GM18873 (cell line): ENCODE results near the gene ANKS1B.
"Not testable (repeated sequence)": the region's sequence is repeated elsewhere in the genome, so short reads cannot be mapped to it uniquely, and the experiment has no call there.

Experiments
- ATAC-seq: cut with Tn5 transposase; IDR thresholded peaks from one replicate; pipeline ENCODE4 v1.9.1; 2021; ENCODE audit warnings: mild to moderate bottlenecking, moderate library complexity, moderate number of reproducible peaks; ENCODE audit not compliant: unreplicated experiment, low FRiP score

ANKS1B gene

DNA sequence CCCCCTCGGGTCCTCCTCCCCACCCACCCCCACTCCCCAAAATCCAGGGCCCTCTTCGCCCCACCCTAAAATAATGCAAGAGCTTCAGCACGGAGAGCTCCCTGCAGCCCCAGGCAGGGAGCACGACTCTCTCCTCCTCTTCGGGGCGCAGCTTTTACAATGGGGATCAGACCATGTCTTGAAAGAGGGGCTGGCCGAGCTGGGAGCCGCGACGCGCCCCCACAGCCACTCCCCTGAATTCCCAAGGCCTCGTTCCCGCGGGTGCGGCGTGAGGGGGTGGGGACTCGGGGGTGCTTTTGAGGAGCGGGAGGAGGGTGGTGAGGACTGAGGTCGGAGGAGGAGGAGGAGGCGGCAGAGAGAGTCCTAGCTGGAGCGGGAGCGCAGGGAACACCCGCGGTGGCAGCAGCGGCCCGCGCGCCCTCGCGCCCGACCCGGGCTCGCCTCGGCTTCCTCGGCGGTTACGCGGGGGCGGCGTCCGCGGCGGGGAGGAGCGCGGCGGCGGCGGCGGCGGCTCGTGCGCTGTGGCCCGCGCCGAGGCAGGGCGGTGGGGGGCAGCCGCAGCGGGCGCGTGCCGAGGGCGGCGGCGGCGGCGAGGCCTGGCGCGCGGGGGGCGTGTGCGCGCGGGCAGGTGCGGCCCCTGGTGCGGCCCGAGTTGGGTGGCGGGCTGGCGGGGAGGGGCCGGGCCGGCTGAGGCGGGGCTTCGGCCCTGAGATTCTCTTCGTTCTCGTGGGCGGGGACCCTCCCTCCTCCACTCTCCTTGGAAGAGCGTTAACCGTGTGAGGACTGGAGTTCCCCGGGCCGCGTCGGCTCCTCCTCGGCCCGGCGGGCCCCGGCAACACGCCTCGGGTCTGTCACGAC lies at the start of gene ANKS1B:
Gene ANKS1B (minus strand): TSS at position 666 of the 858 bp plus-strand sequence. CDS start 699 bp downstream, outside the sequence.
- no peak for ATAC-seq

DNA sequence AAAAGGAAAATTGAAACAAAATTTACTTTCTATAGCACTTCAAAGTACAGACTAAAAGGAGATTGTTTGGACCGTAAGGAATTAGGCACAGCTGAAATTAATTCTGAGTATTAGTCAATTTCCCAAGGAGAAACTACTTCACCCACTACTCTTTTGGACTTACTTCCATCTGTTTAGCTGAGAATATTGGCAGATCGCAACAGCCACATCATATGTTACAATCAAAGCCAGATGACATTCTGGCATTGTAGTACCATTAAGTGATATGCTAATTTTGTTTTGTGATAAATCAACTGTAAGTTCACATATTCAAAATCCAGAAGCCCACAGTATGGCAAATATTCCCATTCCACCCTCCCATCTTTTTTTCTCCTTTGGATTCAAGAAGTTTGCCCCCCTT lies 47.1 kb upstream of the ANKS1B start:
- no peak for ATAC-seq

DNA sequence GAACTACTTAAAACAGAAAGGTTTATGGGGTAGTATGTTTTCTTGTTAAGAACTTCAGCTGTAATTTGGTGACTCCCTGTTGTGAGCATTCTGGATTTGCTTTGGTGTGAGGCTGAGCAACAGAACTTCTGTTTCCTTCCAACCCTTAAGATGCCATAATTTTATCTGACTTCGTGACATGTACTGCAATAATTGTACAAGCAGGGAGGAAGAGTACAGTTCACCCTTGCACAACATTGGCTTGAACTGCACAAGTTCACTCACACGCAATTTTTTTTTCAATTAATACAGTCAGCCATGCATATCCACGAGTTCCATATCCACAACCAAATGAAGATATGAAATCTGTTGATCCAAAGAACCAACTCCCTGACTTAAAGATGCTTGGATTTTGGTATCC lies 42.9 kb upstream of the ANKS1B start:
- no peak for ATAC-seq

GRCh38 chr12:100026241-100026640 lies 41.5 kb upstream of the ANKS1B start:
- ATAC-seq = no peak

DNA sequence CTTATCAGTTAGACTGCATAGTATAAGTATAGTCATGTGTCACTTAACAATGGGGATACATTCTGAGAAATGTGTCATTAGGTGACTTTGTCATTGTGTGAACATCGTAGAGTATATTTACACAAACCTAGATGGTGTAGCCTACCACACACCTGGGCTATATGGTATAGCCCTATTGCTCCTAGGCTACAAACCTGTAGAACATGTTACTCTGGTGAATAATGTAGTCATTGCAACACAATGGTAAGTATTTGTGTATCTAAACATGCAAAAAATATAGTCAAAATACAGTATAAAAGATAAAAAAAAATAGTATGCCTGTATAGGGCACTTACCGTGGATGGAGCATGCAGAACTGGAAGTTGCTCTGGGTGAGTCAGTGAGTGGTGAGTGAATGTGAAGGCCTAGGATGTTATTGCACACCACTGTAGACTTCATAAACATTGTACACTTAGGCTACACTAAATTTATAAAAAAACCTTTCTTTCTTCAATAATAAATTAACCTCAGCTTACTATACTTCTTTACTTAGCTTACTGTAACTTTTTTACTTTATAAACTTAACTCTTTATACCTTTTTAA lies 40.3 kb upstream of the ANKS1B start:
- ATAC-seq = no peak

GRCh38 chr12:100020370-100020769 lies 35.6 kb upstream of the ANKS1B start:
- ATAC-seq = no peak

DNA sequence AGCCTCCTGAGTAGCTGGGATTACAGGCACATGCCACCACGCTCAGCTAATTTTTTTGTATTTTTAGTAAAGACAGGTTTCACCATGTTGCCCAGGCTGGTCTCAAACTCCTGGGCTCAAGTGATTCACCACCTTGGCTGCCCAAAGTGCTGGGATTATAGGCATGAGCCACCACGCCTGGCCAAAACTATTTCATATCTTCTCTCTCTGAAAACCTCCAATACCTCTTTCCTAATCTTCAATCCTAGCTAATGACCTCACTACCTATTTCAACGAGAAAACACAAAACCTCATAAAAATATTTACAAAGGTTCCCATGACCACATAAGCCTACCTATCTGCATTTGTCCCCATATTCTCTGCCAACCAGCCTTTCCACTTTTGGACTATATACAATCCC lies 32.3 kb upstream of the ANKS1B start:
- no peak for ATAC-seq

DNA sequence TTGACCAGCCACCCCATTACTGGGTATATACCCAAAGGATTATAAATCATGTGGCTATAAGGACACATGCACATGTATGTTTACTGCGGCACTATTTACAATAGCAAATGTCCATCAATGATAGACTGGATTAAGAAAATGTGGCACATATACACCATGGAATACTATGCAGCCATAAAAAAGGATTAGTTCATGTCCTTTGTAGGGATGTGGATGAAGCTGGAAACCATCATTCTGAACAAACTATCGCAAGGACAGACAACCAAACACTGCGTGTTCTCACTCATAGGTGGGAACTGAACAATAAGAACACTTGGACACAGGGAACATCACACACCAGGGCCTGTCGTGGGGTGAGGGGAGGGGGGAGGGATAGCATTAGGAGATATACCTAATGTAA lies 31.6 kb upstream of the ANKS1B start:
- not testable (repeated sequence) for ATAC-seq

DNA sequence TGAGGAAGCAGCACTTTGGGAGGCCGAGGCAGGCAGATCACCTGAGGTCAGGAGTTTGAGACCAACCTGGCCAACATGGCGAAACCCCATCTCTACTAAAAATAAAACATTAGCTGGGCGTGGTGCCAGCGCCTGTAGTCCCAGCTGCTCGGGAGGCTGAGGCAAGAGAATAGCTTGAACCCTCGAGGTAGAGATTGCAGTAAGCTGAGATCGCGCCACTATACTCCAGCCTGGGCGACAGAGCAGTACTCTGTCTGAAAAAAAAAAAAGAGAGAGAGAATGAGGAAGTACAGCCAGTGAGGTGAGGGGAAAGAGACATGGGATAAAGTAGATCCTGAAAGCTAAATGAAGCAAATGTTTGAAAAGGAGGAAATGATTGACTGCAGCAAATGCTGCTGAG lies 21.1 kb upstream of the ANKS1B start:
- not testable (repeated sequence) for ATAC-seq

- ATAC-seq = no peak
Measured at GRCh38 chr12:99997806-99998205, 13.1 kb upstream of the ANKS1B start.

DNA sequence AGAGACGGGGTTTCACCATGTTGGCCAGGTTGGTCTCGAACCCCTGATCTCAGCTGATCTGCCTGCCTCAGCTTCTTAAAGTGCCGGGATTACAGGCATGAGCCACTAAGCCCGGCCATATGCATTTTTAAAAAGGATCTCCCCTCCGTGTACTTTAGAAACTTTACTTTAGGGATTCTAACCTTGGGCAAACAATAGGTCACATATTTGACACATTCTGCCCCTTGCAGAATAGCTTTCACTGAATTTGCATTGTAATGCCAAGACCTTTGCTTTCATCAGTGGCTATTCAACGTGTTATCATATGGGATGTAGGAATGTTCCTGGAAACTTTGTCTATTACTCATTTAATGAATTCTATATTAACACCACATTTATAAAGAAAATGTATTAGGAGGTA lies 11.4 kb upstream of the ANKS1B start:
- no peak for ATAC-seq

DNA sequence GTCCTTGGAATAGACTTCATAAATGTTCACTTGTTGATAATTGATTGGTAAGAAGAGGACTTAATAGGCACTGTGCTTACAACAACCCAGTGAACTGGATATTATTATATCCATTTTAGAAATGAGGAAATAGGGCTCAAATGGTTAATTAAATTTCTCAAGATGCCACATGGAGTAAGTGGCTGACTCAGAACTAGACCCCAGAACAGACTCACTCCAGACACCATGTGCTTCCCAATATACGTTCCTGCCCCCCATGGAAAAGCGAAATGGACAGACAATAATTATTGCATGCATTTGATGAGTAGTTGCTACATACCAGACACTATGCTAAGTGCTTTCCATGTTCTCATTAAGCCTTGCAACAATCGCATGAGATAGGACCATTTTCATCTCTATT lies 895 bp upstream of the ANKS1B start:
- no peak for ATAC-seq

- no peak for ATAC-seq
Measured at GRCh38 chr12:99985129-99985570, 414 bp upstream of the ANKS1B start.

- ATAC-seq = no peak
Measured at GRCh38 chr12:99983456-99984258, 1.1 kb downstream of the ANKS1B start.

DNA sequence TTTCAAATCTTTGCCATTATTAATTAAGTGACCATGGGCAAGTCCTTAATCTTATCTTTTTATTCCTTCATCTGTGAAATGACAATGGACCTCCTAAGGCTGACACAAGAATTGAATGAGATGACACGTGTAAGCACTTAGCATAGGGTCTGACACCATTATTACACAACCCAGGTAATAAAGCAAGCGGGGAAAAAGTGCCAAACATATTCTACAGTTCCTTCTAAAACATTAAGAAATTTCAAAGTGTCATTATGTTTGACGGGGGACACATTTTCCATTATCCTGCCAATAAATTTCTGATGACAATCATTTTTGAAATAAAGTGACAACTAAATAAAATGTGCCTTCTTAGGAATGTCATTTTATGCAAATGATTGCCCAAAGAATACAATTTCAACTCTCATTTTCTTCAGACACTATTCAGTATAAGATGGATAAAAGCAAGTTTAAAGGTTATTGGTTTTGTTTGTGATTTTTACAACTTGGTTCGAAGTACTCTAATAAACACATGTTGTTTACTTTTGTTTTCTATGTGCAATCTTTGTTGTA lies 3.0 kb downstream of the ANKS1B start:
- ATAC-seq = no peak

- no peak for ATAC-seq
Measured at GRCh38 chr12:99979471-99979870, 5.3 kb downstream of the ANKS1B start.

- ATAC-seq = no peak
Measured at GRCh38 chr12:99978152-99978551, 6.6 kb downstream of the ANKS1B start.

DNA sequence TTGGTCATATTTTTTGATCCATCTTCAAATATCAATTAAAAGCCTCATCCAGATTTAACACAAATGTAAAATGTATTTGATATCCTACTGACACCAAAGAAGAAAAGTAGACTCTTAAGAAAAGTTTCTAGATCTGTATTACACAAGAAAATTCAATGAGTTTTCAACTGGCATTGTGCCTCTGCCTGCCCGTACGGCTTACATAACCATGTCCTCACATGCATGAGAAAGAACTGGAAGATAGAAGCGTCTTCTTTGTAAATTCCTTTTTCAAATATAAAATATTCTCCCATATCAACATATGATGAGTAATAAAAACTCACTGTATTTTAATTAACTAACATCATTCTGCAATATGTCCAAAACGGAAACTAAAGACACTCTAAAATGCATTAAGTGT lies 7.2 kb downstream of the ANKS1B start:
- no peak for ATAC-seq

DNA sequence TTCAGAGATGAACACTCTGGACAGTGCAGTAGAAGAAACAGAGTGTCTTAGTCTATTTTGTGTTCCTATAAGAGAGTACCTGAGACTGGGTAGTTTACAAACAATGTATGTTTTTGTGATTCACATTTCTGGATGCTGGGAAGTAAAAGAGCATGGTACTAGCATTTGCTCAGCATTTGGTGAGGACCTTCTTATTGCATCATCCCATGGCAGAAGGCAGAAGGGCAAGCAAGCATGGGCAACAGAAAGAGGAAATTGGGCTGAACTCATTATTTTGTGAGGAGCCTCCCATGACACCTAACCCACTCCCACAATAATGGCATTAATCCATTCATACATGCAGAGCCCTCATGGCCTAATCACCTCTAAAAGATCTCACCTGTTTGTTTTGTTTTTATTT lies 8.0 kb downstream of the ANKS1B start:
- no peak for ATAC-seq

- no peak for ATAC-seq
Measured at GRCh38 chr12:99975321-99975720, 9.4 kb downstream of the ANKS1B start.

GRCh38 chr12:99974146-99974545 lies 10.6 kb downstream of the ANKS1B start:
- no peak for ATAC-seq
